HEK293 (cell line): ENCODE data around the gene UFSP1.

Experiments used
- BCL11A ChIP-seq: fragments of 450-650 bp; formaldehyde crosslinking; IDR thresholded peaks from 2 replicates; pipeline ENCODE4 v1.5.1; 2016; ENCODE audit warnings: low read depth, missing biosample characterization, missing genetic modification characterization
- GLI4 ChIP-seq: fragments of 450-650 bp; formaldehyde crosslinking; IDR thresholded peaks from 2 replicates; pipeline ENCODE4 v1.5.1; 2016; ENCODE audit warnings: missing biosample characterization, missing genetic modification characterization
- HOXC10 ChIP-seq: sonication (generic); formaldehyde crosslinking; IDR thresholded peaks from 2 replicates; pipeline ENCODE4 v1.8.1; 2023; ENCODE audit warnings: mild to moderate bottlenecking, missing genetic modification reagents
- KLF16 ChIP-seq: fragments of 450-650 bp; formaldehyde crosslinking; IDR thresholded peaks from 2 replicates; pipeline ENCODE4 v1.5.1; 2017; ENCODE audit warnings: missing biosample characterization, missing genetic modification characterization
- KLF8 ChIP-seq: fragments of 450-650 bp; formaldehyde crosslinking; IDR thresholded peaks from 2 replicates; pipeline ENCODE4 v1.5.1; 2016; ENCODE audit warnings: missing biosample characterization, missing genetic modification characterization
- OSR2 ChIP-seq: fragments of 450-650 bp; formaldehyde crosslinking; IDR thresholded peaks from 2 replicates; pipeline ENCODE4 v1.5.1; 2016; ENCODE audit warnings: missing biosample characterization, missing genetic modification characterization
- PRDM4 ChIP-seq: fragments of 450-650 bp; formaldehyde crosslinking; IDR thresholded peaks from 2 replicates; pipeline ENCODE4 v1.5.1; 2017; ENCODE audit warnings: missing biosample characterization, missing genetic modification characterization
- REPIN1 ChIP-seq: fragments of 450-650 bp; formaldehyde crosslinking; IDR thresholded peaks from 2 replicates; pipeline ENCODE4 v1.5.1; 2017; ENCODE audit warnings: missing biosample characterization, missing genetic modification characterization, low read depth
- SETDB1 ChIP-seq: IDR thresholded peaks from one replicate; pipeline ENCODE4 v1.6.1; 2017; ENCODE audit warnings: mild to moderate bottlenecking, low read length, moderate library complexity, mixed read lengths; ENCODE audit not compliant: insufficient read length
- WT1 ChIP-seq: fragments of 450-650 bp; formaldehyde crosslinking; IDR thresholded peaks from 2 replicates; pipeline ENCODE4 v1.5.1; 2016; ENCODE audit warnings: missing biosample characterization, missing genetic modification characterization
- ZBTB6 ChIP-seq: fragments of 450-650 bp; formaldehyde crosslinking; IDR thresholded peaks from 2 replicates; pipeline ENCODE4 v1.5.1; 2017; ENCODE audit warnings: missing biosample characterization, missing genetic modification characterization
- ZFHX2 ChIP-seq: fragments of 450-650 bp; formaldehyde crosslinking; conservative IDR thresholded peaks from 2 replicates; pipeline ENCODE4 v1.5.1; 2016; ENCODE audit warnings: missing biosample characterization, missing genetic modification characterization
- ZIC2 ChIP-seq: fragments of 450-650 bp; formaldehyde crosslinking; IDR thresholded peaks from 2 replicates; pipeline ENCODE4 v1.5.1; 2016; ENCODE audit warnings: missing biosample characterization, missing genetic modification characterization
- ZNF133 ChIP-seq: fragments of 450-650 bp; formaldehyde crosslinking; IDR thresholded peaks from 2 replicates; pipeline ENCODE4 v1.5.1; 2016; ENCODE audit warnings: missing biosample characterization, missing genetic modification characterization
- ZNF157 ChIP-seq: fragments of 450-650 bp; formaldehyde crosslinking; IDR thresholded peaks from 2 replicates; pipeline ENCODE4 v1.5.1; 2016; ENCODE audit warnings: missing biosample characterization, missing genetic modification characterization
- ZNF2 ChIP-seq: fragments of 450-650 bp; formaldehyde crosslinking; IDR thresholded peaks from 2 replicates; pipeline ENCODE4 v1.5.1; 2016; ENCODE audit warnings: missing biosample characterization, missing genetic modification characterization
- ZNF335 ChIP-seq: fragments of 450-650 bp; formaldehyde crosslinking; conservative IDR thresholded peaks from 2 replicates; pipeline ENCODE4 v1.5.1; 2016; ENCODE audit warnings: missing biosample characterization, missing genetic modification characterization
- ZNF341 ChIP-seq: fragments of 450-650 bp; formaldehyde crosslinking; IDR thresholded peaks from 2 replicates; pipeline ENCODE4; 2016; ENCODE audit warnings: low read depth, missing biosample characterization, missing genetic modification characterization
- ZNF394 ChIP-seq: fragments of 450-650 bp; formaldehyde crosslinking; IDR thresholded peaks from 2 replicates; pipeline ENCODE4 v1.5.1; 2016; ENCODE audit warnings: missing biosample characterization, missing genetic modification characterization, mild to moderate bottlenecking, moderate library complexity, borderline replicate concordance
- ZNF398 ChIP-seq: fragments of 450-650 bp; formaldehyde crosslinking; IDR thresholded peaks from 2 replicates; pipeline ENCODE4 v1.5.1; 2017; ENCODE audit warnings: missing biosample characterization, missing genetic modification characterization
- ZNF600 ChIP-seq: fragments of 450-650 bp; formaldehyde crosslinking; IDR thresholded peaks from 2 replicates; pipeline ENCODE4 v1.5.1; 2016; ENCODE audit warnings: missing biosample characterization, missing genetic modification characterization
- ZNF624 ChIP-seq: fragments of 450-650 bp; formaldehyde crosslinking; IDR thresholded peaks from 2 replicates; pipeline ENCODE4 v1.5.1; 2017; ENCODE audit warnings: missing biosample characterization, missing genetic modification characterization
- ZNF664 ChIP-seq: fragments of 450-650 bp; formaldehyde crosslinking; IDR thresholded peaks from 2 replicates; pipeline ENCODE4 v1.5.1; 2016; ENCODE audit warnings: missing biosample characterization, missing genetic modification characterization
- ZNF830 ChIP-seq: fragments of 450-650 bp; IDR thresholded peaks from 2 replicates; pipeline ENCODE4 v1.5.0; 2018; ENCODE audit warnings: missing biosample characterization, missing genetic modification characterization, low read depth, mild to moderate bottlenecking, moderate library complexity
- ZNF837 ChIP-seq: fragments of 450-650 bp; formaldehyde crosslinking; IDR thresholded peaks from 2 replicates; pipeline ENCODE4 v1.5.1; 2016; ENCODE audit warnings: missing biosample characterization, missing genetic modification characterization
- TF ChIP-seq, protein P1 (sequence below): fragments of 450-650 bp; formaldehyde crosslinking; IDR thresholded peaks from 2 replicates; pipeline ENCODE4 v1.5.1; 2017; ENCODE audit warnings: missing biosample characterization, missing genetic modification characterization
- TF ChIP-seq, protein P2 (sequence below): fragments of 450-650 bp; formaldehyde crosslinking; IDR thresholded peaks from 2 replicates; pipeline ENCODE4 v1.5.1; 2016; ENCODE audit warnings: missing biosample characterization, missing genetic modification characterization
- TF ChIP-seq, protein P3 (sequence below): fragments of 450-650 bp; formaldehyde crosslinking; IDR thresholded peaks from 2 replicates; pipeline ENCODE4 v1.5.1; 2016; ENCODE audit warnings: missing biosample characterization, missing genetic modification characterization
- TF ChIP-seq, protein P4 (sequence below): fragments of 450-650 bp; formaldehyde crosslinking; IDR thresholded peaks from 2 replicates; pipeline ENCODE4 v1.5.1; 2016; ENCODE audit warnings: missing biosample characterization, missing genetic modification characterization

UFSP1 gene

DNA sequence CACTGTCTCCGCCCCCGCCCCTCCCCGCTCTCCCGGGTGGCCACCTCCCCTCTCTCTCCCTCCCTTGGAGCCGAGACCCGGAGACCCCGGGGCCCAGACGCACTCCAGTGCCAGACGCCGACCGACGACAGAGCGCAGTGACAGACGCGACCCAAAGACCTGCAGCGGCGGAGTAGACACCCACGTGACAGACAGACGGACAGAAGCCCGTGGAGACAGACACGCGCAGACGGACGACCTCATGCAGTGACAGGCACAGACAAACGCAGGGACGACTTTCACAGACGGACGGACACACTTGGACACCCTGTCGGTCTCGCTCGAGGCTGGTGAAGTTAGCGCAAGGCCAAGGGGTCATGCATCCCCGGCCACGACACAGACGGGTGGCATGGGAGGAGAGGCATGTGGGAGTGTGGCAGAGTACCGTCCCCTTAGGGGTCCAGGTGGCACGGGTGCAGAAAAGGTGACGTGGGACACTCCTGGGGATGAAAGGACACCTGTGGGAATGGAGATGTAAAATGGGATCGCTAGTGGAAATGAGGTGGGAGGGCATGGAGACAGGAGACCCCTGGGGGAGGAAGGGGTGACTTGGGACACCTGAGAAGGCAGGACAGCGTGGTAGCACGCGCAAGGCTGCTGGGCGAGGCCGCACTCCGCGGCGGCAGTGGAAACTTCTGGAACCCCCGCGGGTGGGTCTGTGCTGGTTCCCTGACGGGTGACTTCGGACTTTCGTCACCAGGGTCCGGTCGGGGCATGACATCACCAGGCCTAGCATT lies 6.6 kb upstream of the UFSP1 start (continued):
- TF ChIP-seq, protein P1, sequence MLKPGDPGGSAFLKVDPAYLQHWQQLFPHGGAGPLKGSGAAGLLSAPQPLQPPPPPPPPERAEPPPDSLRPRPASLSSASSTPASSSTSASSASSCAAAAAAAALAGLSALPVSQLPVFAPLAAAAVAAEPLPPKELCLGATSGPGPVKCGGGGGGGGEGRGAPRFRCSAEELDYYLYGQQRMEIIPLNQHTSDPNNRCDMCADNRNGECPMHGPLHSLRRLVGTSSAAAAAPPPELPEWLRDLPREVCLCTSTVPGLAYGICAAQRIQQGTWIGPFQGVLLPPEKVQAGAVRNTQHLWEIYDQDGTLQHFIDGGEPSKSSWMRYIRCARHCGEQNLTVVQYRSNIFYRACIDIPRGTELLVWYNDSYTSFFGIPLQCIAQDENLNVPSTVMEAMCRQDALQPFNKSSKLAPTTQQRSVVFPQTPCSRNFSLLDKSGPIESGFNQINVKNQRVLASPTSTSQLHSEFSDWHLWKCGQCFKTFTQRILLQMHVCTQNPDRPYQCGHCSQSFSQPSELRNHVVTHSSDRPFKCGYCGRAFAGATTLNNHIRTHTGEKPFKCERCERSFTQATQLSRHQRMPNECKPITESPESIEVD (tag by site-specific recombination) = no peak
- peak; percentile 81 for TF ChIP-seq ZIC2 (tag by site-specific recombination)
- TF ChIP-seq, protein P2, sequence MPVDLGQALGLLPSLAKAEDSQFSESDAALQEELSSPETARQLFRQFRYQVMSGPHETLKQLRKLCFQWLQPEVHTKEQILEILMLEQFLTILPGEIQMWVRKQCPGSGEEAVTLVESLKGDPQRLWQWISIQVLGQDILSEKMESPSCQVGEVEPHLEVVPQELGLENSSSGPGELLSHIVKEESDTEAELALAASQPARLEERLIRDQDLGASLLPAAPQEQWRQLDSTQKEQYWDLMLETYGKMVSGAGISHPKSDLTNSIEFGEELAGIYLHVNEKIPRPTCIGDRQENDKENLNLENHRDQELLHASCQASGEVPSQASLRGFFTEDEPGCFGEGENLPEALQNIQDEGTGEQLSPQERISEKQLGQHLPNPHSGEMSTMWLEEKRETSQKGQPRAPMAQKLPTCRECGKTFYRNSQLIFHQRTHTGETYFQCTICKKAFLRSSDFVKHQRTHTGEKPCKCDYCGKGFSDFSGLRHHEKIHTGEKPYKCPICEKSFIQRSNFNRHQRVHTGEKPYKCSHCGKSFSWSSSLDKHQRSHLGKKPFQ (tag by site-specific recombination) = no peak; the same call in 1 of the 2 replicates
- peak; percentile 54 for TF ChIP-seq WT1 (tag by site-specific recombination)
- TF ChIP-seq ZNF830 = no peak
- no peak for TF ChIP-seq ZNF133 (tag by site-specific recombination)
- TF ChIP-seq KLF16 (tag by site-specific recombination) = no peak; the same call in 1 of the 2 replicates
- TF ChIP-seq ZNF335 (tag by site-specific recombination) = peak; percentile 73
- TF ChIP-seq ZNF2 (tag by site-specific recombination) = peak; percentile 95; the same call in 1 of the 2 replicates
- no peak for TF ChIP-seq ZNF157 (tag by site-specific recombination)
- TF ChIP-seq REPIN1 (tag by site-specific recombination) = peak; percentile 84; the same call in 1 of the 2 replicates
- TF ChIP-seq ZNF837 (tag by site-specific recombination) = no peak
- peak; percentile 41; the same call in 1 of the 2 replicates for TF ChIP-seq ZNF394 (tag by site-specific recombination)
- peak; percentile 82; the same call in 1 of the 2 replicates for TF ChIP-seq ZNF600
- peak; percentile 34 for TF ChIP-seq KLF8 (tag by site-specific recombination)
- no peak; the same call in 1 of the 2 replicates for TF ChIP-seq ZNF341 (tag by site-specific recombination)
- peak; percentile 34; the same call in 1 of the 2 replicates for TF ChIP-seq PRDM4
- peak; percentile 68; the same call in 1 of the 2 replicates for TF ChIP-seq GLI4 (tag by site-specific recombination)
- TF ChIP-seq, protein P3, sequence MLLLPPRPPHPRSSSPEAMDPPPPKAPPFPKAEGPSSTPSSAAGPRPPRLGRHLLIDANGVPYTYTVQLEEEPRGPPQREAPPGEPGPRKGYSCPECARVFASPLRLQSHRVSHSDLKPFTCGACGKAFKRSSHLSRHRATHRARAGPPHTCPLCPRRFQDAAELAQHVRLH (tag by site-specific recombination) = no peak
- TF ChIP-seq ZFHX2 = peak; percentile 76
- no peak for TF ChIP-seq SETDB1
- TF ChIP-seq ZNF398 (tag by site-specific recombination) = 0 out of 2 replicates have a peak, but pooled peaks have one; percentile 44
- no peak for TF ChIP-seq ZBTB6
- TF ChIP-seq, protein P4, sequence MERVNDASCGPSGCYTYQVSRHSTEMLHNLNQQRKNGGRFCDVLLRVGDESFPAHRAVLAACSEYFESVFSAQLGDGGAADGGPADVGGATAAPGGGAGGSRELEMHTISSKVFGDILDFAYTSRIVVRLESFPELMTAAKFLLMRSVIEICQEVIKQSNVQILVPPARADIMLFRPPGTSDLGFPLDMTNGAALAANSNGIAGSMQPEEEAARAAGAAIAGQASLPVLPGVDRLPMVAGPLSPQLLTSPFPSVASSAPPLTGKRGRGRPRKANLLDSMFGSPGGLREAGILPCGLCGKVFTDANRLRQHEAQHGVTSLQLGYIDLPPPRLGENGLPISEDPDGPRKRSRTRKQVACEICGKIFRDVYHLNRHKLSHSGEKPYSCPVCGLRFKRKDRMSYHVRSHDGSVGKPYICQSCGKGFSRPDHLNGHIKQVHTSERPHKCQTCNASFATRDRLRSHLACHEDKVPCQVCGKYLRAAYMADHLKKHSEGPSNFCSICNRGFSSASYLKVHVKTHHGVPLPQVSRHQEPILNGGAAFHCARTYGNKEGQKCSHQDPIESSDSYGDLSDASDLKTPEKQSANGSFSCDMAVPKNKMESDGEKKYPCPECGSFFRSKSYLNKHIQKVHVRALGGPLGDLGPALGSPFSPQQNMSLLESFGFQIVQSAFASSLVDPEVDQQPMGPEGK (tag by site-specific recombination) = peak; percentile 89
- no peak for TF ChIP-seq HOXC10 (CRISPR knock-in tag)
- TF ChIP-seq ZNF664 (tag by site-specific recombination) = no peak
- no peak for TF ChIP-seq ZNF624 (tag by site-specific recombination)
- peak; percentile 95 for TF ChIP-seq BCL11A (tag by site-specific recombination)
- TF ChIP-seq OSR2 (tag by site-specific recombination) = no peak
